Glomerular visceral epithelial cell (primary cell): Measurements from ENCODE around the gene SEC24A.
"Not testable (repeated sequence)": the region's sequence is repeated elsewhere in the genome, so short reads cannot be mapped to it uniquely, and the experiment has no call there.

ENCODE experiments used
- DNase-seq: peaks from one replicate; pipeline ENCODE4 v3.0.0-alpha.2; 2016; ENCODE audit errors: extremely low spot score

The SEC24A gene

DNA sequence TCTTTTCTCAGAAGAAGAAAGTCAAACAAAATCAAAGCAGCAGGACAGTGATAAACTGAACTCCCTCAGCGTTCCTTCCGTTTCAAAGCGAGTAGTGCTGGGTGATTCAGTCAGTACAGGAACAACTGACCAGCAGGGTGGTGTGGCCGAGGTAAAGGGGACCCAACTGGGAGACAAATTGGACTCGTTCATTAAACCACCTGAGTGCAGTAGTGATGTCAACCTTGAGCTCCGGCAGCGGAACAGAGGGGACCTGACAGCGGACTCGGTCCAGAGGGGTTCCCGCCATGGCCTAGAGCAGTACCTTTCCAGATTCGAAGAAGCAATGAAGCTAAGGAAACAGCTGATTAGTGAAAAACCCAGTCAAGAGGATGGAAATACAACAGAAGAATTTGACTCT, 92.5 kb downstream of the SEC24A start:
- DNase-seq, result no peak

DNA sequence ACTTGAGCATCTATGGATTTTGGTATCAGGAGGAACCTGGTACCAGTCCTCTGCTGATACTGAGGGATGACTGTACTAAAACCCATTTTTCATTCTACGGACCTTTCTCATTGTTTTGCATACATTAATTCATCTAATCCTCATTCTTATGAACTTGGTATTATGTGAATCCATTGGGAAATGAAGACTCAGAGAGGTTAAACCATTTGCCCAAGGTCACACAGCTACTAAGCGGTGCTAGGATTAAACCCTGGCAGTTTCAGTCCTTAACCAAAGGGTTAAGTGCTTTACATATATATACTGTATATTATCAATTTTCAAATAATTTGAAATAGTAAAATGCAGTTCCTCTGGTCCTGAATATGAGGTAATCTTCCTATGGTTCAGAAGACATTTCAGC, 93.5 kb downstream of the SEC24A start:
- no peak for DNase-seq

GRCh38 chr5:134749415-134749814, 100.8 kb downstream of the SEC24A start:
- peak; percentile 22 for DNase-seq

GRCh38 chr5:134758176-134758503, 109.6 kb downstream of the SEC24A start:
- DNase-seq, result no peak

GRCh38 chr5:134758504-134759341, 110.1 kb downstream of the SEC24A start, which contains the start of gene DDX46:
TSS of gene DDX46 (plus strand) at chr5:134758779. CDS start at chr5:134758939, 160 bp downstream.
- DNase-seq, result peak; percentile 97

DNA sequence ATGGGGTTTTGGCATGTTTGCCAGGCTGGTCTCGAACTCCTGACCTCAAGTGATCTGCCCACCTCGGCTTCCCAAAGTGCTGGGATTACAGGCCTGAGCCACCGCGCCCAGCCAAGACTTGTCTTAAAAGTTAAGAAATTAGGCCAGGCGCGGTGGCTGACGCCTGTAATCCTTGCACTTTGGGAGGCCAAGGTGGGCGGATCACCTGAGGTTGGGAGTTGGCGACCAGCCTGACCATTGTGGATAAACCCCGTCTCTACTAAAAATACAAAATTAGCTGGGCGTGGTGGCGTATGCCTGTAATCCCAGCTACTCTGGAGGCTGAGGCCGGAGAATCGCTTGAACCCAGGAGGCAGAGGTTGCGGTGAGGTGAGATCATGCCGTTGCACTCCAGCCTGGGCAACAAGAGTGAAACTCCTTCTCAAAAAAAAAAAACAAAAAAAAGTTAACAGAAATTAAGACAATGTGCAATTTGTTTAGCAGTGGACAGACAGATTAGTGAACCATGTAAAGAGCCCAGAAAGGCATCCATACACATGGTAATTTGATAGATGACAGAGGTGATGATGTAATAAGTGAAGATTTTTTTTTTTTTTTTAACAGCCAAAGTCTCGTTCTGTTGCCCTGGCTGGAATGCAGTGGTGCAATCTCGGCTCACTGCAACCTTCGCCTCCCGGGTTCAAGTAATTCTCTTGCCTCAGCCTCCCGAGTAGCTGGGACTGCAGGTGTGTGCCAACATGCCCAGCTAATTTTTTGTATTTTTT, 119.1 kb downstream of the SEC24A start:
- not testable (repeated sequence) for DNase-seq

DNA sequence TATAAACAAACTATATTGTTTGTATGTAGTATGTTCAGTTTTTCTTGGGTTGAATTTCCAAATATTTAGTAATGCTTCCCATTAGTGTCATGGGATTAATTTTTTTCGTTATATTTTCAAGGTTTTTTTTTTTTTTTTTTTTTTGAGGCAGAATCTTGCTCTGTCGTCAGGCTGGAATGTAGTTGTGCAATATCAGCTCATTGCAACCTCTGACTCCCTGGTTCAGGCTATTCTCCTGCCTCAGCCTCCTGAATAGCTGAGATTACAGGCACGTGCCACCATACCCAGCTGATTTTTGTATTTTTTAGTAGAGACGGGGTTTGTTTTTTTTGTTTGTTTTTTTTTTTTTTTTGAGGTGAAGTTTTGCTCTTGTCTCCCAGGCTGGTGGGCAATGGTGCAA, 120.6 kb downstream of the SEC24A start:
- DNase-seq, result peak; percentile 35

- DNase-seq, result no peak
Measured at GRCh38 chr5:134772461-134773125, 124.0 kb downstream of the SEC24A start.

DNA sequence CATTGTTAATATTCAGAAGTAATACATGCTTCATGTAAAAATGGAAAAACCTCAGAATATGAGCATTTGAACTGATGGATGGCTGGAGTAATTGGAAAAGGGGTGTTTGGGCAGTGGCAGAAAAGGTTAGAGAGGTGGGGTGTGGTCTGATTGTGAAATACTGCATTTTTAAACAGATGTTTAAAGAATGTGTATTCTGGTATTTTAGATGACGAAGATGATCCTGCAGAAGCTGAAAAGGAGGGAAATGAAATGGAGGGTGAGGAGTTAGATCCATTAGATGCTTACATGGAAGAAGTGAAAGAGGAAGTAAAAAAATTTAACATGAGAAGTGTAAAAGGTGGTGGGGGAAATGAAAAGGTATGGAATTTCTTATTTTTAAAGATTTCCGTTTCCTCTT, 128.8 kb downstream of the SEC24A start:
- no peak for DNase-seq
